ENCODE measurements around the gene ACOD1. TPM values are rescaled to one million over a fixed set of nuclear protein-coding genes. Genes with fewer than 3 reads are reported as not detected.

Gene ACOD1
- total and polyA plus RNA-seq, 2 experiments from 2014 or later, result not detected

DNA sequence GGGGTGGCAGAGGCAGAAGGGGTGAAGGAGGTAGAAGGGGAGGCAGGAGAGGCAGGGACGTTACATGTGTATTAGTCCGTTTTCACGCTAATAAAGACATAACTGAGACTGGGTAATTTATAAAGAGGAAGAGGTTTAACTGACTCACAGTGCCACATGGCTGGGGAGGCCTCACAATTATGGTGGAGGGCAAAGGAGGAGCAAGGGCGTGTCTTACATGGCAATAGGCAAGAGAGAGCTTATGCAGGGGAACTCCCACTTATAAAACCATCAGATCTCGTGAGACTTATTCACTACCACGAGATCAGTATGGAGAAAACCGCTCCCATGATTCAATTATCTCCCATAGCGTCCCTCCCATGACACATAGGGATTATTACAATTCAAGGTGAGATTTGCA lies 19.0 kb upstream of the ACOD1 start:
- H3K9me2 ChIP-seq (replicated peaks; ENCODE audit: insufficient read depth), result no peaks in the 10 kb centered on the region
- no peaks in the 10 kb centered on the region for H3K79me2 ChIP-seq
- no peaks in the 10 kb centered on the region for H3K27me3 ChIP-seq
- peaks cover 20% of the 10 kb centered on the region for H3K4me1 ChIP-seq (ENCODE audit: insufficient read depth)
- H3K9me3 ChIP-seq (ENCODE audit: low read depth), result no peaks in the 10 kb centered on the region
- no peak overlapping the region for H2AFZ ChIP-seq
- TF ChIP-seq, protein P1, sequence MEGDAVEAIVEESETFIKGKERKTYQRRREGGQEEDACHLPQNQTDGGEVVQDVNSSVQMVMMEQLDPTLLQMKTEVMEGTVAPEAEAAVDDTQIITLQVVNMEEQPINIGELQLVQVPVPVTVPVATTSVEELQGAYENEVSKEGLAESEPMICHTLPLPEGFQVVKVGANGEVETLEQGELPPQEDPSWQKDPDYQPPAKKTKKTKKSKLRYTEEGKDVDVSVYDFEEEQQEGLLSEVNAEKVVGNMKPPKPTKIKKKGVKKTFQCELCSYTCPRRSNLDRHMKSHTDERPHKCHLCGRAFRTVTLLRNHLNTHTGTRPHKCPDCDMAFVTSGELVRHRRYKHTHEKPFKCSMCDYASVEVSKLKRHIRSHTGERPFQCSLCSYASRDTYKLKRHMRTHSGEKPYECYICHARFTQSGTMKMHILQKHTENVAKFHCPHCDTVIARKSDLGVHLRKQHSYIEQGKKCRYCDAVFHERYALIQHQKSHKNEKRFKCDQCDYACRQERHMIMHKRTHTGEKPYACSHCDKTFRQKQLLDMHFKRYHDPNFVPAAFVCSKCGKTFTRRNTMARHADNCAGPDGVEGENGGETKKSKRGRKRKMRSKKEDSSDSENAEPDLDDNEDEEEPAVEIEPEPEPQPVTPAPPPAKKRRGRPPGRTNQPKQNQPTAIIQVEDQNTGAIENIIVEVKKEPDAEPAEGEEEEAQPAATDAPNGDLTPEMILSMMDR (IDR thresholded peaks at IDR 0.05; ENCODE audit: poor library complexity), result no peak
- no peak for TF ChIP-seq EZH2phosphoT487 (IDR thresholded peaks at IDR 0.05; ENCODE audit: low read depth, severe bottlenecking, unreplicated experiment)
- TF ChIP-seq EZH2 (IDR thresholded peaks at IDR 0.05; ENCODE audit: borderline replicate concordance), result no peak
- H3K4me2 ChIP-seq, result no peak overlapping the region
- H3K4me3 ChIP-seq, result no peak overlapping the region
- no peak for DNase-seq (ENCODE audit: low spot score)
- WGBS (ENCODE audit: low lambda C conversion rate, missing lambda C conversion rate), result 93% methylated on average over 8 of the region's 8 CpGs
- H3K27ac ChIP-seq, result no peak overlapping the region
- no peaks in the 10 kb centered on the region for H4K20me1 ChIP-seq (ENCODE audit: insufficient read depth, poor library complexity, severe bottlenecking)
- no peaks in the 10 kb centered on the region for H3K36me3 ChIP-seq (replicated peaks; ENCODE audit: insufficient read depth, low read depth)

DNA sequence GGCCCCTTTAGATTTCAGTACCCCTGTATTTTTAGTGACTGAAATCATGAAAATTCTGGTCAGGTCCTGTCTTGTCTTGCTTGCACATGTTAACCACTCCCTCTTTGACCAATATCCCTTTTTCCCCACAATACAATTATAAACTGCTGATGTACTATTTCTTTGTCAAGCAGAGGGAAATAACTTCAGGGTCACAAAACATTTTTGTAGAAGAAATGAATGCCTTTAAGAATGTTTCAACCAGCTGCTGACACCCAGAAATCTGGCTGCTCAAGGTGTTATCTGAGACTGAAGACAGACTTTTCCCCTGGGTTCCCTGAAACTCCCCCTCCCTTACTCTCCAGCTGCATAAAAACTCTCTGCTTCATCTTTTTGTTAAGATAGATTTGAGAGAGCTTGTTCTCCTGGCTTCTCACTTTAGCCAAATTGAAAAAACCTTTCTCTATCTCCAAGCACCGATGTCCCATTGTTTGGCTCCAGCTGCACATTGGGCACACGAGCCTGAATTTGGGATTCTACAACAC lies 18.4 kb upstream of the ACOD1 start:
- no peaks in the 10 kb centered on the region for H3K9me2 ChIP-seq (replicated peaks; ENCODE audit: insufficient read depth)
- peaks cover 19% of the 10 kb centered on the region for H3K4me1 ChIP-seq (ENCODE audit: insufficient read depth)
- no peak for TF ChIP-seq EZH2phosphoT487 (IDR thresholded peaks at IDR 0.05; ENCODE audit: low read depth, severe bottlenecking, unreplicated experiment)
- TF ChIP-seq, protein P1 (IDR thresholded peaks at IDR 0.05; ENCODE audit: poor library complexity), result no peak
- no peak for TF ChIP-seq EZH2 (IDR thresholded peaks at IDR 0.05; ENCODE audit: borderline replicate concordance)
- no peak overlapping the region for H3K27ac ChIP-seq
- H3K9me3 ChIP-seq (ENCODE audit: low read depth), result no peaks in the 10 kb centered on the region
- no peak for DNase-seq (ENCODE audit: low spot score)
- 79% methylated on average over 2 of the region's 2 CpGs for WGBS (ENCODE audit: low lambda C conversion rate, missing lambda C conversion rate)
- no peaks in the 10 kb centered on the region for H3K36me3 ChIP-seq (replicated peaks; ENCODE audit: insufficient read depth, low read depth)
- no peak overlapping the region for H3K4me2 ChIP-seq
- no peak overlapping the region for H3K4me3 ChIP-seq
- H3K79me2 ChIP-seq, result no peaks in the 10 kb centered on the region
- H2AFZ ChIP-seq, result no peak overlapping the region
- H4K20me1 ChIP-seq (ENCODE audit: insufficient read depth, poor library complexity, severe bottlenecking), result no peaks in the 10 kb centered on the region
- H3K27me3 ChIP-seq, result no peaks in the 10 kb centered on the region

DNA sequence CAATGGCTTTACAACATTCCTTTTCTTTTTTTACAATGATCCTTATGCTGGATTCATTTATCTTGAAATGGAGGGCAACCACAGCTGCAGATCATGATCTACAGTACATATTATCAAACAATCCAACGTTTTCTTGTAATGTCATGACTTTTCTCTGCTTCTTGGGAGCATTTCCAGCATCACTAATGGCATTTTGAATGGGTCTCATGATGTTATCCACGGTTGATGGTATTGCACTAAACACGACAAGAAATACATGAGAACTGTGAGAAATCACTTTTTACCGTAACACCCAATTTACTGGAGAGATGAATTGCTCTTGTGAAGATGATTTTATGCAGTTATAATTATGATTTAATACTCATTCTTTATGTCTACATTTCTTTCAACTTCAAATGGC lies 16.2 kb upstream of the ACOD1 start:
- no peak overlapping the region for H3K4me2 ChIP-seq
- no peaks in the 10 kb centered on the region for H3K9me3 ChIP-seq (ENCODE audit: low read depth)
- H3K4me1 ChIP-seq (ENCODE audit: insufficient read depth), result peaks cover 15% of the 10 kb centered on the region
- no peaks in the 10 kb centered on the region for H3K79me2 ChIP-seq
- TF ChIP-seq EZH2 (IDR thresholded peaks at IDR 0.05; ENCODE audit: borderline replicate concordance) (no peak), EZH2phosphoT487 (IDR thresholded peaks at IDR 0.05; ENCODE audit: low read depth, severe bottlenecking, unreplicated experiment) (no peak)
- TF ChIP-seq, protein P1 (IDR thresholded peaks at IDR 0.05; ENCODE audit: poor library complexity), result no peak
- no peak overlapping the region for H2AFZ ChIP-seq
- WGBS (ENCODE audit: low lambda C conversion rate, missing lambda C conversion rate), result 84% methylated on average over 4 of the region's 4 CpGs
- no peak overlapping the region for H3K27ac ChIP-seq
- no peaks in the 10 kb centered on the region for H4K20me1 ChIP-seq (ENCODE audit: insufficient read depth, poor library complexity, severe bottlenecking)
- H3K9me2 ChIP-seq (replicated peaks; ENCODE audit: insufficient read depth), result no peaks in the 10 kb centered on the region
- no peak for DNase-seq (ENCODE audit: low spot score)
- no peak overlapping the region for H3K4me3 ChIP-seq
- no peaks in the 10 kb centered on the region for H3K36me3 ChIP-seq (replicated peaks; ENCODE audit: insufficient read depth, low read depth)
- H3K27me3 ChIP-seq, result no peaks in the 10 kb centered on the region

Data from hepatocyte (in vitro differentiated cells).